Astrocyte of the cerebellum (primary cell): ENCODE measurements around the gene ISOC2.

Source experiments
- DNase-seq: peaks from one replicate; pipeline ENCODE4 v3.0.0-alpha.2; 2011; ENCODE audit warnings: low read depth
- H3K4me3 ChIP-seq: 2 replicates; pipeline ENCODE4 v1.5.1; 2011; ENCODE audit warnings: mild to moderate bottlenecking, low read depth, low read length, moderate library complexity
- in situ Hi-C: cut with HindIII; loops from 2 replicates; pipeline ENCODE4 v1.10.0; 2017; ENCODE audit warnings: low sequenced_read_pairs
- TF ChIP-seq, protein P1 (sequence below): IDR thresholded peaks from 2 replicates; pipeline ENCODE4 v1.5.1; 2012; ENCODE audit warnings: low read length, low read depth, moderate library complexity, mild to moderate bottlenecking; ENCODE audit errors: missing control alignments

Gene ISOC2, protein sequence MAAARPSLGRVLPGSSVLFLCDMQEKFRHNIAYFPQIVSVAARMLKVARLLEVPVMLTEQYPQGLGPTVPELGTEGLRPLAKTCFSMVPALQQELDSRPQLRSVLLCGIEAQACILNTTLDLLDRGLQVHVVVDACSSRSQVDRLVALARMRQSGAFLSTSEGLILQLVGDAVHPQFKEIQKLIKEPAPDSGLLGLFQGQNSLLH

DNA sequence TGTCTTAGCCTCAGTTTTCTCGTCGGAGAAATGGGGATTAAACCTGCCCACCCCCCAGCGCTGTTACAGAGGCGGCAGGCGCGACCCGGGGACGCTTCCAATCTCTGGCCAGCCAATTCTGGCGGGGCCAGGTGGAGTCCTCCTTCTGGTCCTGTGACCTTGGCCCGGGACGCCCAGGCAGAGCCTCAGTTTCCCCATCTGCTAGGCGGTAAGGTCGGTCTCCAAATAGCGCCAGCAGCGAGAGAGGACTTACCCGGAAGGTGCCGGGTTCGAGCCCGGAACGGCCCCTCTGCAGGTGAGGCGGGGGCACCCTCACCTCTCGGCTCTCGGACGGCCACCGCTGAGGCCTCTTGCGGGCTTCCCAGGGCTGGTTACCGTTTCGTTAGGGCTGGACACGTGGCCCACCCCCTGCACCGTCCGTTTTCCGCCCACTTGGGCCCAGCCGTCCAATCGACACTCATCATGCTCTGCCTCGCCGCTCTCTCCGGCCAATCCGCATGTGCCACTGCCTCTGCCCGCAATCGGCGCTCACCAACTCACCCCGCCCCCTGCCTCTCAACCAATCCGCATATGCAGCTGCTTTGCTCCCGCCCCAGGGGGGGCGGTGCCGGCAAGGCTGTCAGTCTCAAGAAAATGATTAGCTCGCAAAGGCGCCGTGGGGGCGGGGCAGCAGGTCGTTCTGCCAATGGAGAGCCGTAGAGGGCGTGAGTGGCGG, at the start of gene ISOC2:
Gene ISOC2, minus strand, starts transcription at position 384 of the 715 bp plus-strand sequence. CDS start 5,156 bp downstream, outside the sequence.
- TF ChIP-seq, protein P1, sequence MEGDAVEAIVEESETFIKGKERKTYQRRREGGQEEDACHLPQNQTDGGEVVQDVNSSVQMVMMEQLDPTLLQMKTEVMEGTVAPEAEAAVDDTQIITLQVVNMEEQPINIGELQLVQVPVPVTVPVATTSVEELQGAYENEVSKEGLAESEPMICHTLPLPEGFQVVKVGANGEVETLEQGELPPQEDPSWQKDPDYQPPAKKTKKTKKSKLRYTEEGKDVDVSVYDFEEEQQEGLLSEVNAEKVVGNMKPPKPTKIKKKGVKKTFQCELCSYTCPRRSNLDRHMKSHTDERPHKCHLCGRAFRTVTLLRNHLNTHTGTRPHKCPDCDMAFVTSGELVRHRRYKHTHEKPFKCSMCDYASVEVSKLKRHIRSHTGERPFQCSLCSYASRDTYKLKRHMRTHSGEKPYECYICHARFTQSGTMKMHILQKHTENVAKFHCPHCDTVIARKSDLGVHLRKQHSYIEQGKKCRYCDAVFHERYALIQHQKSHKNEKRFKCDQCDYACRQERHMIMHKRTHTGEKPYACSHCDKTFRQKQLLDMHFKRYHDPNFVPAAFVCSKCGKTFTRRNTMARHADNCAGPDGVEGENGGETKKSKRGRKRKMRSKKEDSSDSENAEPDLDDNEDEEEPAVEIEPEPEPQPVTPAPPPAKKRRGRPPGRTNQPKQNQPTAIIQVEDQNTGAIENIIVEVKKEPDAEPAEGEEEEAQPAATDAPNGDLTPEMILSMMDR = no peak
- peak within 1 kb of the TSS; percentile 93 for H3K4me3 ChIP-seq
- DNase-seq = peak; percentile 99
- in situ Hi-C loops = no loop called here

DNA sequence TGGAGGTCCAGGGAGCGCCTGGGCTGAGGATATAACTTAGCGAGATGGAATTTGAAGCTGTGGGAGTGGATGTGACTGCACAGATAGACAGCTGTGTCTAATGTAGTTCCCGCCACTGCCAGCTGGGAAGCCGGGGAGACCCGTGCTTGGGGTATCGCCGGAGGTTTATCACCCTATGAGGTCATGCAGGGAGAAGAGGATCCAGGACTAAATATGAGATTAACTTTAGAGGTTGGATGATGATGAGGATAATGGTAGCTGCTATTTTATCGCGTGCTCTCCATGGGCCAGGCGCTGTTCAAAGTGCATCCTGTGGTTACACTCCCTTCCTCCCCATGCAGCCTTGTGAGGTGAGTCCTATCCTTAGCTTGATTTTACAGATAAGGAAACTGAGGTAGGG, 46.7 kb upstream of the ISOC2 start:
- in situ Hi-C loops = no loop called here
- TF ChIP-seq, protein P1 = no peak
- no peak overlapping the region for H3K4me3 ChIP-seq
- no peak for DNase-seq

DNA sequence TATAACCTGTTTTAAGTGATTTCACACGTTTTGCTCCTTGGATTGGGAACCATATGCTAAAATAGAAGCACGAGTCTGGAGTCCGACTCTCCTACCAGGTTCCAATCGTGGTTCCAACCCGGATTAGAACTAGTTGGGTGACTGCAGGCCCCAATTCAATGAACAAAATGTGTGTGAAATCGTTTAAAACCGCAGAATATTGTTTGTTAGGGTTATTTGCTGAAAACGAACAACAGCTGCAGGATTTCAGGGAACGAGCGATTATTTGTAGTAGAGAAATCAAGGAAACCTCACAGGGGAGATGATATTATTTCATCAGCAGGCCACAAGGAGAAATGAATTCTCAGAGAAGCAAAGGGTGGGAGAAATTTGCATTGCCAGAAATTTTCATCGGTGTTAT, 43.5 kb upstream of the ISOC2 start:
- no peak overlapping the region for H3K4me3 ChIP-seq
- TF ChIP-seq, protein P1 = no peak
- in situ Hi-C loops = no loop called here
- no peak for DNase-seq

DNA sequence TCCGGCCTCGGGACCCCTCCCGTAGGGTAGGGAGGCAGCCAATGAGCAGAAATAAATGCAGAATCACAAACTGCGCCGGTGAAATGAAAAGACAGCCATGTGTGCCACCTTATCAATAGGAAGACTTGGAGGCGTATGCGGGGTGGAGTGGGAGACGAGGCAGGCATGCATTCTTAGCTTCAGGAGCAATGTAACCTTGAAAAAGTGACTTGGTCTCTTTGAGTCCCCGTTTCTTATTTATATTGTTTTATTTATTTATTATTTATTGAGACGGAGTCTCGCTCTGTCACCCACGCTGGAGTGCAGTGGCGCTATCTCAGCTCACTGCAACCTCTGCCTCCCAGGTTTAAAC, 42.8 kb upstream of the ISOC2 start:
- no peak overlapping the region for H3K4me3 ChIP-seq
- in situ Hi-C loops = no loop called here
- TF ChIP-seq, protein P1 = no peak
- DNase-seq = no peak

DNA sequence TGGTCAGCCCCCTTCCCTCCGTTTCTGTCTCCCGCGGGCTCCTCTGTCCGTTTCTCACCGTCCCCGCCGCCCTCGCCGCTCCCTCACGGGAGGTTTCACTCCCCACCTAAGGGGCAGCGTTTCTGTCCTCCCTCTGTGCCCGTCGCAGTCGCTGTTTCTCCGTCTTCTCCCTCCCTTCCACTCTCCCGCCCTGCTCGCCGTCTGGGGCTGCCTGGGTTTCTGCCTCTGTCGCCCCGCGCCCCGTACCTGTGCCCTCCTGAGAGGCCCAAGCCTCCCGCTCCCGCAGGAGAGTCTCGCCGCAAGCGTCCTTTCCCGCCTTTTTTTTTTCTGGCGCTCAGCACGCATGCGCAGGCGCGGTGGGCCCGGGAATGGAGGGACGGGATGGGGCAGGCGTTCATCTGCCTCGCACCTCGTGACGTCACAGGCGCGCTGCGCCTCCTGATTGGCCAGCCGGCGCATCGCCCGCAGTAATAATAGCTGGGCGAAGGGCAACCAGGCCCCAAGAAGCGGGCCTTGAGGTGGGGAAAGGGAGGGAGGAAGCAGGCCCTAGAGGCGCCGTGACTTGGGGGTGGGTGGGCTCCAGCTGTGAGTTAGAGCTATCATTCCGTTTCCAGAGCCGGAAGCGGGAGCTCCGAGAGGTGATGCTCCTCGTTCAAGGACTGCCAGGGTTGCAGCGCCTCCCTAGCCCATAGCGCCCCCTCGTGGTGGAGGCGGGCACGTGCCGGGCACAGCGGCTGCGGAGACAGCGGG, 42.2 kb upstream of the ISOC2 start:
- TF ChIP-seq, protein P1 = peak; percentile 94
- in situ Hi-C loops = no loop called here

DNA sequence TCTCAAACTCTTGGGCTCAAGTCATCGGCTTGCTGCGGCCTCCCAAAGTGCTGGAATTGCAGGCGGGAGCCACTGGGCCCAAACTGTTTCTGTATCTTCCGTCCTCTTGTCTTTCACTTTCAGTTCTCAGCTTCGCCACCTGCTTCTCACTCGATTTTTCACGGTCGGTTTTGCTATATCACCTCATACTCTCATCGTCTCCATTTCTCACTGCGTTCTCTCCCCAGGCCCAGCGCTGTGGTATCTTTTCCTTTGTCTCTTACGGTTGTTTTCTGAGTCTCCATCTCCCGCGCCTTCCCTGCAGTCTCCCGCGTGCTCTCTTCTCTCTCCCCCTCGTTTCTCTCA, 41.7 kb upstream of the ISOC2 start:
- TF ChIP-seq, protein P1 = no peak

More for the DNA sequence above, 42.2 kb upstream of the ISOC2 start:
- DNase-seq = peak; percentile 77
- H3K4me3 ChIP-seq = peak overlapping the region; percentile 38

More for the DNA sequence above, 41.7 kb upstream of the ISOC2 start:
- H3K4me3 ChIP-seq = no peak overlapping the region
- no peak for DNase-seq
- in situ Hi-C loops = no loop called here
